Loucy (cell line): ENCODE results near the gene RCAN2.

Source experiments
- H2AFZ ChIP-seq: fragments of 200-600 bp; sonication (generic); 2 replicates; pipeline ENCODE4 v1.6.0; 2016; ENCODE audit warnings: antibody characterized with exemption, mild to moderate bottlenecking, low read length, moderate library complexity
- H3F3A ChIP-seq: fragments of 200-600 bp; 2 replicates; pipeline ENCODE4 v1.6.0; 2016; ENCODE audit warnings: antibody characterized with exemption, low read depth, mild to moderate bottlenecking
- H3K27me3 ChIP-seq: fragments of 200-600 bp; sonication (generic); 2 replicates; pipeline ENCODE4 v1.6.1; 2014; ENCODE audit warnings: low read length, mild to moderate bottlenecking; ENCODE audit not compliant: insufficient read depth, poor library complexity, severe bottlenecking
- H3K36me3 ChIP-seq: fragments of 200-600 bp; sonication (generic); 2 replicates; pipeline ENCODE4 v1.6.1; 2016; ENCODE audit warnings: low read length; ENCODE audit not compliant: insufficient read depth
- H3K4me1 ChIP-seq: fragments of 200-600 bp; sonication (generic); 2 replicates; pipeline ENCODE4 v1.5.1; 2014; ENCODE audit warnings: low read length, mild to moderate bottlenecking; ENCODE audit not compliant: insufficient read depth, poor library complexity, severe bottlenecking
- H3K4me2 ChIP-seq: fragments of 200-600 bp; sonication (generic); 2 replicates; pipeline ENCODE4 v1.6.0; 2014; ENCODE audit warnings: antibody characterized with exemption, low read length, low read depth, mild to moderate bottlenecking; ENCODE audit not compliant: poor library complexity, severe bottlenecking
- H3K4me3 ChIP-seq: fragments of 200-600 bp; sonication (generic); 2 replicates; pipeline ENCODE4 v1.5.1; 2014; ENCODE audit warnings: low read length, mild to moderate bottlenecking, mixed read lengths; ENCODE audit not compliant: poor library complexity, severe bottlenecking
- H3K79me2 ChIP-seq: fragments of 200-600 bp; sonication (generic); 2 replicates; pipeline ENCODE4 v1.6.1; 2014; ENCODE audit warnings: low read length; ENCODE audit not compliant: insufficient read depth
- H3K9ac ChIP-seq: fragments of 200-600 bp; sonication (generic); 2 replicates; pipeline ENCODE4 v1.6.0; 2014; ENCODE audit warnings: mild to moderate bottlenecking, low read depth, low read length, moderate library complexity; ENCODE audit not compliant: poor library complexity, severe bottlenecking
- H3K9me2 ChIP-seq: fragments of 200-600 bp; sonication (generic); replicated peaks from 2 replicates; pipeline ENCODE4 v1.6.1; 2016; ENCODE audit warnings: low read depth, low read length, mixed read lengths
- H3K9me3 ChIP-seq: fragments of 200-600 bp; sonication (generic); 2 replicates; pipeline ENCODE4 v1.6.1; 2014; ENCODE audit warnings: mild to moderate bottlenecking, antibody characterized with exemption, low read length, low read depth; ENCODE audit not compliant: insufficient read depth
- H4K20me1 ChIP-seq: fragments of 200-600 bp; sonication (generic); 2 replicates; pipeline ENCODE4 v1.6.0; 2014; ENCODE audit warnings: antibody characterized with exemption, low read length, mild to moderate bottlenecking; ENCODE audit not compliant: insufficient read depth, poor library complexity, severe bottlenecking
- EZH2phosphoT487 ChIP-seq: fragments of 200-600 bp; IDR thresholded peaks from 2 replicates; pipeline ENCODE4 v1.6.1; 2018; ENCODE audit warnings: antibody characterized with exemption, mild to moderate bottlenecking, moderate library complexity, borderline replicate concordance
- TF ChIP-seq, protein P1 (sequence below): fragments of 200-600 bp; sonication (generic); conservative IDR thresholded peaks from 2 replicates; pipeline ENCODE4 v1.5.1; 2014; ENCODE audit warnings: mild to moderate bottlenecking, antibody characterized with exemption, low read length

The RCAN2 gene

DNA sequence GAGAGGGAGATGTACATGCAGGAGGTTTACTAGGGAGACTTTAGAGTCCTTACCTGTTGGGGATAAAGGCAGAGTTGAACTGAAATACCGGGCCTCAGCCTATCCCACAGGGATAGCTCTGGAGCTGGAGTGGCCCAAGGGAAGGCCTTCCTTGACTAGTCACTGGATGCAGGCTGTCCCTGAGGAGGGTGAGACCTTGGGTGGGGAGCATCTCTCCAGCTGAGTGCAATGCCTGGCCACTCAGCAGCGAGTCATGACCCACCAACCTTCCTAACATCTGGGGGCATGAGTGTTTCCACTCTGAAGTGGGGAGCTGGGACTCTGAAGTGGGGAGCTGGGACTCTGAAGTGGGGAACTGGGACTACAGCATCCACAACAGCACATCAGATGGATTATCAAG lies 274.4 kb downstream of the RCAN2 start:
- Histone ChIP-seq H3K4me1 (no peaks in the 10 kb centered on the region), H3F3A (no peaks in the 10 kb centered on the region)

DNA sequence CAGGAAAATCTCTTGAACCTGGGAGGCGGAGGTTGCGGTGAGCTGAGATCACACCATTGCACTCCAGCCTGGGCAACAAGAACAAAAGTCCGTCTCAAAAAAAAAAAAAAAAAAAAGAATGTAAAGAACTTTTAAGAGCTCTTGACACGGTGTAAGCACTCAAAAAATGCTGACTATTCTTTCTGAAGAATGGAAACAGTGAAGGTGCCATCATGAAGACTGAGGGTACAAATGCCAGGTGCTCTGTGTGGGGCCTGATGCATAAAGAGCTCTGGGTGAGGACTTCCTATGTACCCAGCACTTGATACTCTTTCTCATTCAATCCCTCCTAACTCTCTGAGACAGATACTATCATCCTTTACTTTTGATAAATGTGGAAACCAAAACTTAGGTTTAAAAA lies 275.5 kb downstream of the RCAN2 start:
- no peak overlapping the region for H3K4me2 ChIP-seq
- no peaks in the 10 kb centered on the region for H3K79me2 ChIP-seq
- no peaks in the 10 kb centered on the region for H3K4me1 ChIP-seq
- no peaks in the 10 kb centered on the region for H3K36me3 ChIP-seq
- H3F3A ChIP-seq = no peaks in the 10 kb centered on the region
- H4K20me1 ChIP-seq = no peaks in the 10 kb centered on the region
- TF ChIP-seq EZH2phosphoT487 = no peak
- TF ChIP-seq, protein P1, sequence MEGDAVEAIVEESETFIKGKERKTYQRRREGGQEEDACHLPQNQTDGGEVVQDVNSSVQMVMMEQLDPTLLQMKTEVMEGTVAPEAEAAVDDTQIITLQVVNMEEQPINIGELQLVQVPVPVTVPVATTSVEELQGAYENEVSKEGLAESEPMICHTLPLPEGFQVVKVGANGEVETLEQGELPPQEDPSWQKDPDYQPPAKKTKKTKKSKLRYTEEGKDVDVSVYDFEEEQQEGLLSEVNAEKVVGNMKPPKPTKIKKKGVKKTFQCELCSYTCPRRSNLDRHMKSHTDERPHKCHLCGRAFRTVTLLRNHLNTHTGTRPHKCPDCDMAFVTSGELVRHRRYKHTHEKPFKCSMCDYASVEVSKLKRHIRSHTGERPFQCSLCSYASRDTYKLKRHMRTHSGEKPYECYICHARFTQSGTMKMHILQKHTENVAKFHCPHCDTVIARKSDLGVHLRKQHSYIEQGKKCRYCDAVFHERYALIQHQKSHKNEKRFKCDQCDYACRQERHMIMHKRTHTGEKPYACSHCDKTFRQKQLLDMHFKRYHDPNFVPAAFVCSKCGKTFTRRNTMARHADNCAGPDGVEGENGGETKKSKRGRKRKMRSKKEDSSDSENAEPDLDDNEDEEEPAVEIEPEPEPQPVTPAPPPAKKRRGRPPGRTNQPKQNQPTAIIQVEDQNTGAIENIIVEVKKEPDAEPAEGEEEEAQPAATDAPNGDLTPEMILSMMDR = no peak
- no peaks in the 10 kb centered on the region for H3K27me3 ChIP-seq
- no peak overlapping the region for H3K9ac ChIP-seq
- H3K4me3 ChIP-seq = no peak overlapping the region
- no peak overlapping the region for H2AFZ ChIP-seq
- no peaks in the 10 kb centered on the region for H3K9me2 ChIP-seq
- H3K9me3 ChIP-seq = no peaks in the 10 kb centered on the region

More for the DNA sequence above, 274.4 kb downstream of the RCAN2 start:
- H4K20me1 ChIP-seq = no peaks in the 10 kb centered on the region
- no peak overlapping the region for H2AFZ ChIP-seq
- H3K4me3 ChIP-seq = no peak overlapping the region
- H3K36me3 ChIP-seq = no peaks in the 10 kb centered on the region
- no peaks in the 10 kb centered on the region for H3K79me2 ChIP-seq
- H3K9me3 ChIP-seq = no peaks in the 10 kb centered on the region
- H3K27me3 ChIP-seq = no peaks in the 10 kb centered on the region
- TF ChIP-seq, protein P1 = no peak
- TF ChIP-seq EZH2phosphoT487 = no peak
- no peak overlapping the region for H3K9ac ChIP-seq
- no peak overlapping the region for H3K4me2 ChIP-seq
- H3K9me2 ChIP-seq = no peaks in the 10 kb centered on the region

DNA sequence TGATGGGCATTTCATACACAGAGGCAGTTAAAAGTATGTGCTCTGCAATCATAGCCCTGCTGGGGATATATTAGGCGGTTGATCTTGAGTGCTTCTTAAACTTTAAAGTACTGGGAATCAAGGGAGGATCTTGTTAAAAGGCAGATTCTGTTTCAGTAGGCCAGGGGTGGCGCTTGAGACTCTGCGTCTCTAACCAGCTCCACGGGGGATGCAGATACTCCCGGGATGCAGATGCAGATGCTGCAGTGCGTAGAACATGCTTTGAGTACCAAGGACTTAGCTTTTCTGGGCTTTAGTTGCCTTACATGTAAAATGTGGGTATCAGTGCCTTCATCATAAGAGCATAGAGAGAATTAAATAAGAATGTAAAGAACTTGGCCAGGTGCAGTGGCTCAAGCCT lies 276.0 kb downstream of the RCAN2 start:
- H3F3A ChIP-seq = no peaks in the 10 kb centered on the region
- H3K36me3 ChIP-seq = no peaks in the 10 kb centered on the region
- no peaks in the 10 kb centered on the region for H4K20me1 ChIP-seq
- no peaks in the 10 kb centered on the region for H3K79me2 ChIP-seq
- no peak overlapping the region for H3K4me3 ChIP-seq
- TF ChIP-seq, protein P1 = no peak
- TF ChIP-seq EZH2phosphoT487 = no peak
- no peak overlapping the region for H3K9ac ChIP-seq
- H3K27me3 ChIP-seq = no peaks in the 10 kb centered on the region
- H3K9me2 ChIP-seq = no peaks in the 10 kb centered on the region
- no peaks in the 10 kb centered on the region for H3K9me3 ChIP-seq
- no peak overlapping the region for H3K4me2 ChIP-seq
- no peak overlapping the region for H2AFZ ChIP-seq
- no peaks in the 10 kb centered on the region for H3K4me1 ChIP-seq
